HG02588 (cell line): ENCODE data around the gene ANKRD44.
"Not testable (repeated sequence)": the region's sequence is repeated elsewhere in the genome, so short reads cannot be mapped to it uniquely, and the experiment has no call there.

Source experiments
- ATAC-seq: cut with Tn5 transposase; IDR thresholded peaks from one replicate; pipeline ENCODE4 v1.9.1; 2021; ENCODE audit warnings: mild to moderate bottlenecking, moderate library complexity; ENCODE audit not compliant: unreplicated experiment

The ANKRD44 gene

DNA sequence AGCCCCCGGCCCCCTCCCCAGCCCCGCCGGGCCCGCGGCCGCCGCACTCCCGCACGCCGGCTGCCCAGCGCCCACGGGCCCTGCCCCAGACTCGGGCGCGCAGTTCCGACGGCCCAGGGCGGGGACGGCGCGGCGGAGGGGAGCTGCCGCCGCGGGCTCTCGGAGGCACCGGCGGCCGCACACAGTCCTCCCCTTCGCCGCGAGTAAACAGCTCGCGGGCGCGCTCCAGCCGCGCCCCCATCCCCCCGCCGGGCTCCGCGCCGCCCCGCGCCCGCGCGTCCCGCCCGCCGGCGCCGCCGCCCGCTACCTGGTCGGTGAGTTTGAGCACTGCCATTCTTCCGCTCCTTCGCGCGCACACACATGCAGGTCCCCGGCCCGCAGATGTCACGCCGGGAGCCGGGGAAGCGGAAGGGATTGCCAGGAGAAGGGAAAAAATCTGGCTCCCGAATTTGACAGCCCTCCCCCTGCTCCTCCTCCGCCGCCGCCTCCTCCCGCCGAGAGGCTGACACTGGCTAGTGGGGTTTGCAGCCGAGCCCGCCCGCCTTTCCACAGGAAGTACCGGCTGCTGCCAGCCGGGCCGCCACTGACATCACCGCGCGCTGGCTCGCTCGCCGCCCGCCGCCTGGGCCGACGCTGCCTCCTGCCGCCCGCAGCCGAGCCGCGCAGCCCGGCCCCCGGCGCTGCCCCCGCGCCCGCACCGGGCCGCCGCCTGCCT lies at the start of gene ANKRD44:
ANKRD44 (minus strand) TSS at position 510 of the 715 bp plus-strand sequence; CDS start at position 334, 176 bp downstream.
- ATAC-seq = peak; percentile 73

DNA sequence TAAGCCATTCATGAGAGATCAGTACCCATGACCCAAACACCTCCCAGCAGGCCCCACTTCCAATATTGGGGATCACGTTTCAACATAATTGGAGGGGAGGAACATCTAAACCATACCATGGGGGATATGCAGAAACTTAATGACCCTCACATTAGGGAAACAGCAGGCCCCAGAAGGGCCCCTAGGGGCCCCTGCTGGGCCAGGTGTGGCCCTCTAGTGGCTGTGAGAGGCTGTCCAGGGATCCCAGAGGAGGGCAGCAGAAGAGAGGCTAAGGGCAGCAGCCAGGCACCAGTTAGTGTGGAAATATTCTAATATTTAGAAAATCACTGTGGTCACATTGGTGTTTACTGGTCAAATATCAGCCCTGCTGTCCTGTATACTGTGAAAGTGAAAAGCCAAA lies 49.3 kb upstream of the ANKRD44 start:
- no peak for ATAC-seq

DNA sequence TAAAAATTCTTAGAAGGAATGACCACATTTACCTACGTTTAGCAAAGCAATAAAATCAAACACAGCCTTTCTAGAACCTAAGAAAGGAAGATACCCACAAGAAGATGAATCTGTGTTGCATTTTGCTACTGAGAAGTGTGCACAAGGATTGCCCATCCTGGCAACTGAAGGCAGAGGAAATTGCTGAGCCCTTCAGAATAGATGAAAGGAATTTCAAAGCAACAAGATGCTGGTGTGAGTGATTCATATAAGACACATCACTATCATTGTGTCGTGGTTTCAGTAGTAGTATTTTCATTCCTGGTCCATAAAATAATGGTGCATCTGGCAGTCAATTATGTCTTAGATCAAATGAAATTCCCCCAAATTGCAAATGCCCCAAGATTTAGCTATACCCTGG lies 48.4 kb upstream of the ANKRD44 start:
- no peak for ATAC-seq

DNA sequence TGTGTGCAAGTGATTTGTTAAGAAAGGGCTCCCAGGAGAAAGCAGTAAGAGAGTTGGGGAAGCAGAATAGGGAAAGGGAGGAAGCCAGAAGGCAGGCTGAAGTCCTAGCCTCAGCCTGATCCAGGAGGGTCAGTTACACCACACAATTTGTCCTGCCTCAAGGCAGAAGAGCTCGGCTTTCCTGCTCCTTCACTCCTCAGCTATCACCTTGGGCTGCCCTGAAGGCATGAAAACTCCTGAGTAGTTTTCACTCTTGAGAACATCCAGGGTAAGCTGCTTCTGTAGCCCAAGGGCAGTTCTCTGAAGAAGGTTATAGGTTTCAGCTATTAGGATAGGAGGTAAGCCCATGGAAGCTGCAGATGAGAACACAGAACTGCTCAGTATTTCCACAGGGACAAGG lies 47.4 kb upstream of the ANKRD44 start:
- no peak for ATAC-seq

DNA sequence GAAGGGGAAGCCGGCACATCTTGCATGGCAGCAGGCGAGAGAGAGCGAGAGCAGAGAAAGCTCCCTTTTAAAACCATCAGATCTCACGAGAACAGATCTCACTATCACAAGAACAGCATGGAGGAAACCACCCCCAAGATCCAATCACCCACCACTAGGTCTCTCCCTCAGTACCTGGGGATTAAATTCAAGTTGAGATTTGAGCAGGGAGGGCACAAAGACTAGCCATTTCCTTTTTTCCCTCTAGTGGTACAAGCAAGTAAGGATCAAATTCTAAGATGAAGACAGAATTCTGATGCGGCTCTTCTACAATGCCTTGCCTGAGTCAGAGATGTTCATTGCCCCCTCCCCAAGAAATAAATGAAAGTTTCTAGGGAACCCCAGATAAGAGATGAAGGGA lies 45.6 kb upstream of the ANKRD44 start:
- no peak for ATAC-seq

DNA sequence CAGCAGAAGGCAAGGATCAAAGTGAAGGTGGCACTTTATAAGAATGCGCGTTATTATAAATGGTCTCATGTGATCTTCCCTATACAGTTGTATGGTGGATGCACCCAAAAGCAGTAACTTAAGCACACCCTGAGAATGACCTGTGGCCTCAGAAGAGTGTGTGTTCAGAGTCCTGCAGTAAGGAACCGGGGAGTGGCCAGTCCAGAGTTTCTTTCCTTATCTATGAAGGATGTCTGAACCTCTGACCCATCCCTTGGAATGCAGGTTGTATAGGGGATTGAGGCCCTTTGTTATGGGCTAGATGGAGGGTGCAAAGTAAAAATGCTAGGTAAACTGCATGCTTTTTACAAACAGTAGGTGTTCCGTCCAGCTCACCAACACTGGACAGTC lies 43.6 kb upstream of the ANKRD44 start:
- ATAC-seq = no peak

DNA sequence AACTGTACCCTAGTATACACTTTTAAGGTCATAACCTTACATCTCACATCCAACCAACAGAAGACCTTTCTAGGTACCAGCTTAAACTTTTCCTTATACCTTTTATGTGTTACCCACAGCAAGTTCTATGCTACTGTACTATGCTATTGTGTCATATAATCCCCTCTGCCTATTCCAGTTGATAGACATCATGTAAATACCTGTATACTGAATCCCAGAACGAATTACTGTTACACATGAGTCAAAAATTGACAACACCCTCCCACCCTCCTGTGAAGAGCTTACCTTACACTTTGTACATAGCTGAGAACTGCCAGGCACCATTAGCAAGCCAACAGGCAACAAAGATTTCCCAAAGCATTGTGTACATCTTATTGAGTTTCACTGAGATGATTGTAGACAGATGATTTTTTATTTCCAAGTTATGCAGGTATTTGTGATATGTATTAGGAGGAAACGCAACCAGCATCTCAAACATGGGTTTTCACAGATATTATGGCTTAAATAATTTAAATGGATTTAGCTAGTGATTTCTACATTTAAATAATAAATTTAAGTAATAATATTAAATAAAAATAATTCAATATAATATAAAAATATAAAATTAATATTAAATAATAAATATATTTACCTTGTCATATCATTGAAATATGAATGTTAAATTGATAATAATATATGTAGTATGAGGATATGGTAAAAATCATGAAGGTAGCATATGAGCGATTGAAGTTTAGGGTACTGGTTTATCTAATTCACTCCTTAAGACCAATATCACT lies 43.0 kb upstream of the ANKRD44 start:
- no peak for ATAC-seq

DNA sequence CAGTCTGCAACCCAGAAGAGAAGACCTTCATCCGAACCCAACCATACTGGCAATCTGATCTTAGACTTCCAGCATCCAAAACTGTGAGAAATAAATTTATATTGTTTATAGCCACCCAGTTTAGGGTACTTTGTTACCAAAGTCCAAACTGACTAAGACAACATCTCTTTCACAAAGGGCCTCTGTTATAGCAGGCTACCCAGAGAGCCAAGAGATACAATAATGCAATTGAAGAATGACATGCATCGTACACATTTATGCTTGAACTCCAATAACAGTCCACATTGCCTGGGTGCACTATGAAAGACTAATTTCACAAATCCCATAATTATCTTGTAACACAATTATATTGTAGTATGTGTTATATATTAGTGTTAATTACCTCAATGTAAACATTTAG lies 39.1 kb upstream of the ANKRD44 start:
- ATAC-seq = no peak

DNA sequence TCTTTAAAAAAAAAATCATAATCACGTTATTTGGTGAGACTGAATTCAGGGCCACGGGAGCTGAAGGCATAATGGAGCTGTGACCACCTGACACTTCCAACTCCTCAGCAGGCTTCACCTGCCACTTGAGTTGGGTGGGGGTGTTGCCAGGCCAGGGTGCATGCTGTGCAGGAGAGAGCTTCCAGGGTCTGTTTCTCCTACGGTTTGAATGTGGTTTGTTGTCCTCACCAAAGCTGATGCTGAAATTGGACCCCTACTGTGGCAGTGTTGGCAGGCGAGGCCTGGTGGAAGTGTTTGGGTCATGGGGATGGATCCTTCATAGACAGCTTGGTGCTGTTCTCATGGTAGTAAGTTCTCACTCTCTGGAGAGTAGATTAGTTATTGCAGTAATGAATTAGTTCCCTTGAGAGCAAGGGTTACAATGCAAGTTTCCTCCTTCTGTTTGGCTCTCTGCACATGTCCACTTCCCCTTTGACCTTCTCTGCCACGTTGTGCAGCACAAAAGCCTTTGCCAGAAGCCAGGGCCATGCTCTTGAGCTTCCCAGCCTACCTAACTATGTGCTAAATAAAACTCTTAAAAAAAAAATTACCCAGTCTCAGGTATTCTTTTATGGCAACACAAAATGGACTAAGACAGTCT lies 38.3 kb upstream of the ANKRD44 start:
- ATAC-seq = no peak

DNA sequence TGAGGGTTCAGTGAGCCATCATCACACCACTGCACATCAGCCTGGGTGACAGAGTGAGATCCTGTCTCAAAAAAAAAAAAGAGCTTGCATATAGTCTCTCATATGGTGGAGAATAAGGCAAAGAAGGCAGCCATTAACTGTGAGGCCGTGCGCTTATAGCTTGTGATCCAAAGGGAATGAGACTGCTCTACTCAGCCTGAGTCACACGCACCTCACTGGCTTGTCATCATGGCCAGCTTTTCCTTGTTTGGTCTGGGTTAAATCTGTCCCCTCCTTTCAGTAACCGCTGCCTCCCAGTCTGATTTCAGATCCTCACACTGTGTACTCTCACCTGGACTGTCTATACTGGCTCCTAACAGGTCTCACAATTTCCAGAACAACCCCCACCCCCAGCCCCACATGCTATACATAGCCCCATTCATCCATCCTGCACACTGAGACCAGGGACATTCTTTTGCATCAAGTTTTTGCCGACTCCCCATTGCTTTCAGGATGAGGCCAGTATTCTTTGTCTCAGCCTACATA lies 35.3 kb upstream of the ANKRD44 start:
- no peak for ATAC-seq

DNA sequence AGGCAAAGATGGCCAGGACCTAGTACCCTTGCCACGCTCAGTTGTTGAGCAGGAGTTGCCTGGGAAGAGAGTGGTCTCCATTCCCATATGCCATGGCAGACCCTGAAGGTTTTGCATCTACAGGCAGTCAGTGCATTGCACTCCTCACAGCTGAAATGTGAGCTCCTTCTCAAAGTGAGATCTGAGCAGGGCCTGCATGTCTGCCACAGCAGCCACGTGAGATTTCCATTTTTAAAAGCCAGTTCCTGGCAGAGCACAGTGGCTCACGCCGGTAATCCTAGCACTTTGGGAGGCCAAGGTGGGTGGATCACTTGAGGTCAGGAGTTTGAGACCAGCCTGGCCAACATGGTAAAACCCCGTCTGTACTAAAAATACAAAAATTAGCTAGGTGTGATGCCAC lies 33.4 kb upstream of the ANKRD44 start:
- not testable (repeated sequence) for ATAC-seq

DNA sequence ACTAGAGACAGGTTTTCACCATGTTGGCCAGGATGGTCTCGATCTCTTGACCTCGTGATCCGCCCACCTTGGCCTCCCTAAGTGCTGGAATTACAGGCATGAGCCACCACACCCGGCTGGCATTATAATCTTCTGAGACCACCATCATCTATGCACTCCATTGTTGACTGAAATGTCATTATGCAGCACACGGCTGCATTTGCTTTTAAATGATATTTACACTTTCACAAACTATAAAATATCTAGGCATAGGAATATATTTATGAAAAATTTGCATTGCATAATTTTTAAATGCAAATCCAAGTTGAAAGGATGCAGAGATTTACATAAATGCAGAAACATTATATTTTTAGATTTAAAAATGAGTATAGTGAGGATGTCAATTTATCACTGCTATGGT lies 30.0 kb upstream of the ANKRD44 start:
- ATAC-seq = no peak

DNA sequence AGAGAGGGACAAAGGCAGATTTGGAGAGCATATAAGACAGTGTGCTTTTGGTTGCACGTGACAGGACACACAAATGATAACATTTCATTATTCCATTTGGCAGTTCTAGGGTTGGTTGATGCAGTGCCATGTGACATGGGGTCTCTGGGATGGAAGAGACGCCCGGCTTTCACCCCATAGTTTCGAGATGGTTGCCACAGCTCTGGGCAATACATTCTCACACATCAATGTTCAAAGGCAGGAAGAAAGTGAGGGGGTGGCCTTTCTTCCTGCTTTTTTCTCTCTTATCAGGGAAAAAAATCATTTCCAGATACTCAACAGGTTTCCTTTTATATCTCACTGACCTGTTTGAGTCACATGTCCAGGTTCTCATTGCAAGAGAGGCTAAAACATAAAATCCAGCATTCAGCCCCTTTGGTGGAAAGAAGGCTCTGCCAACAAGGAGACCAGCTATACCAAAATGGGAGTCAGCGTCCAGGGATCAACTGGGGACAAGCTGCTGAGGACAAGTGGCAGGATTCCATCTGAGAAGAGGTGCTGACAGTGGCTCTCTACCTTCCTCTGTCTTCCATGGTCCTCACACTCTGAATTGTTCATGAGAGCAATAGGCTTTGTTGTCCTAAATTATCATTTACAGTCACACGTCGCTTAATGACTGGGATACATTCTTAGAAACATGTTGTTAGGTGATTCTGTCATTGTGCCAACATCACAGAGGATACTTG lies 29.1 kb upstream of the ANKRD44 start:
- no peak for ATAC-seq

DNA sequence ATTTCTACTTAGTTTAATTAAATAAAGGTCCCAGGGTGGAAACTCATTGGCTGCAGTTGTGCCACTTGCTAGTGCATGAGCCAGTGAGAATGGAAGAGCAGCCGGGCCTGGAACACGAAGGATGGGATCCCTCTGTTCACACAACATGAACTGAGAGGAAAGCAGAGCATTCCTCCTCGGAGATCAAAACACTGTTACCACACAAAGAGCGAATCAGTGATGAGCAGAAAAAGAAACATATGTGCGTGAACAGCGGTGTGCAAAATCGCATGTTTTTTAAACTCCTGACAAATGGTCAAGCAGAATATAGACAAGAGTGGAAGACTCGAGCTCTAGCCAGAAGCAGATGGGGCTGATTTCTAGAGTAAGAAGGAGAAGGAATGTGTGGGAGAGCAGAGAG lies 28.4 kb upstream of the ANKRD44 start:
- no peak for ATAC-seq

DNA sequence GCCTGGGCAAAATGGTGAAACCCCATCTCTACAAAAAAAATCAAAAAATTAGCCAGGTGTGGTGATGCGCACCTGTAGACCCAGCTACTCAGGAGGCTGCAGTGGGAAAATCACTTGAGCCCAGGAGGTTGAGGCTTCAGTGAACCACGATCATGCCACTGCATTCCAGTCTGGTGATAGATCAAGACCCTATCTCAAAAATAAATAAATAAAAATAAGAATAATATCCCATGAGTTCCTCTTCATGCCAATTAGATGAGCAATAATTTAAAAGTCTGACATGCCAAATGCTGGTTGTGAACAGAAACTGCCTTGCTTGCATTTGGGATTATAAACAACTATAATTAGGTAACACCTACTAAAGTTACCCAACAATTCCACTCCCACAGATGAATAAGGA lies 22.1 kb upstream of the ANKRD44 start:
- ATAC-seq = no peak

DNA sequence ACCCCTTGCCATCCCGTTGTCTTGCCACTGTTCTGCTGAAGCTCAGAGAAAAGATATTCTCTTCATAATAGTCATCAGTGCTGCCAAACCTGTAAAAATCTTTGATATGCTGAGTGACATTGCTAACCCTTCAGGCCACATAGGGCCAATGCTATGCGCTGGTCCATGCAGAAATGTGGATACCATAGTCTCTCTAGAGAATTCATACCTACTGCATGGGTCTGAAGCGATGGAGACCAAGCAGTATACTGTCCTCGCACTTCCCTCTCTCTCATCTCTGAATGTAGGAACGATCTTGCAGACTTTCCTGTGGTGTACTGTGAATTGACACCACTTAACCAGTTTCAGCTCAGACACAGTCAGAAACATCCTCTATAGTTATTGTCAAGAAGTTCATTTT lies 17.9 kb upstream of the ANKRD44 start:
- no peak for ATAC-seq

DNA sequence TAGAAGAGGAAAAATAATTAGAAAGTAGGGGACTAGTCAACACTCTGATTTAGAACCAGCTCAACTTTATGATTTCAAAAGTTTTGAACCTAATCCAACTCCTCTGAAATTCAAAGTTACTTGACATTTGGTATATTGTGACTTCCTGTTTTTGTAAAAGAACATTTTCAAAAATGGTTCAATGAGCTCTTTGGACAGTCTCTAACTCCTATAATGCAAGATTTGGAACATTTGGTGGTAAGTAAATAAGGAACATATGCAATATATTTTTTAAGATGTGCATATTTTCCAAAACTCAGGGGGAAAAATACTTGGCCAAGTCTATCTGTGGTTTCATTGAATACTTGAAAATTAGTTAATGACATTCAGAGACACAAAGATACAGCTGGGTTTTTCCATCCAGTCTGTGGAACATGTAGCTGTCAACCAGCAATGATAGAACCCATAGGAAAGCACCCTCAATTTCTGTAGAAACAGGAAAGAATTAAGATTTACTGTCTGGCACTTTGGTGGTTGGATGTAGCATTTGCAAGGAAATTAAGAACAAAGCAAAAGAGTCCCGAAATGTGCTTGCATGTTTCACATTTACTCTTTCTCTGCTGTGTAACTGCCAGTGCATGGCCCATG lies 17.0 kb upstream of the ANKRD44 start:
- ATAC-seq = no peak

DNA sequence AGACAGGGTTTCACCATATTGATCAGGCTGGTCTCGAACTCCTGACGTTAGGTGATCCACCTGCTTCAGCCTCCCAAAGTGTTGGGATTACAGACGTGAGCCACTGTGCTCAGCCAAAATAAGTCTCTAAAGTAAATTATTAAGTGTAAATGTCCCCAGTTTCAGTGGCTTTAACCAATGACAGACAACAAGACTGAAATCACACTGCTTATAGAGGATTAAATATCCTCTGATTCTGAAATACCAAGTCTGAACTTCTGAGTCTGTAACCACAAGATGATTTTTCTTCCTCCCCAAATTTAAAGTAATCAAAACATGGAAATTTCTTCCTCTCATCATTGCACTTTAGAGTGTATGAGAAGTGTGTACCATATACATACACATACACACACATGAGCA lies 16.5 kb upstream of the ANKRD44 start:
- no peak for ATAC-seq

DNA sequence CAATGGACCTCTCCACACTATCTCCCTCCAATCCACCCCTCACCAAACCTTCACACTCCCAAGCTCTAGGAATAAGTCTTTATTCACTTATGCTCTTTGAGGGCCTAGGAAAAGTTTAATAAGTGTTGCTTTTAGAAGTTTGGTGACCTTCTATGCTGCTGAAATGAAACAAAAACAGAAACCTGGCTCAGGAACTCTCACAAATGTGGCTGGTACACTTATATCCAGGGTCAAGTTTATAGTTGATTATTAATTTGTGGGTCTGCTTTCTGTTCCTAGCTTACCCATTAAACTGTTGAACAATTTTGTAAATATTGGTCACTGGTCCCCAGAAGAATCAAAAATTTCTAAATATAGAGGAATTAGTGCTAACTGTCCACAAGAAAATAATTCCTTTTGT lies 14.2 kb upstream of the ANKRD44 start:
- peak; percentile 83 for ATAC-seq
